IPS-NIHi7 (cell line): ENCODE data around the gene ABCC10.
"Not testable (repeated sequence)": the region's sequence is repeated elsewhere in the genome, so short reads cannot be mapped to it uniquely, and the experiment has no call there.

Source experiments
- DNase-seq: peaks from one replicate; pipeline ENCODE4 v3.0.0; 2012; ENCODE audit warnings: mixed read lengths; ENCODE audit errors: extremely low spot score

Gene ABCC10

GRCh38 chr6:43427406-43428111 lies at the start of gene ABCC10:
ABCC10 (plus strand) TSS chr6:43427541; CDS start chr6:43427979, 438 bp downstream.
- peak; percentile 98 for DNase-seq

GRCh38 chr6:43377710-43378229 lies 49.6 kb upstream of the ABCC10 start:
- no peak for DNase-seq

- DNase-seq = no peak
These were observed 48.7 kb upstream of the ABCC10 start for GRCh38 chr6:43378631-43379030.

GRCh38 chr6:43380858-43381257 lies 46.5 kb upstream of the ABCC10 start:
- not testable (repeated sequence) for DNase-seq

GRCh38 chr6:43383021-43383667 lies 44.2 kb upstream of the ABCC10 start:
- no peak for DNase-seq

GRCh38 chr6:43386492-43386891 lies 40.8 kb upstream of the ABCC10 start:
- no peak for DNase-seq

- DNase-seq = no peak
These were observed 37.5 kb upstream of the ABCC10 start for GRCh38 chr6:43389730-43390295.

- not testable (repeated sequence) for DNase-seq
These were observed 36.4 kb upstream of the ABCC10 start for GRCh38 chr6:43390753-43391439.

- DNase-seq = no peak
These were observed 35.8 kb upstream of the ABCC10 start for GRCh38 chr6:43391440-43392031.

GRCh38 chr6:43393133-43393532 lies 34.2 kb upstream of the ABCC10 start:
- not testable (repeated sequence) for DNase-seq

GRCh38 chr6:43393602-43394001 lies 33.7 kb upstream of the ABCC10 start:
- DNase-seq = no peak

- no peak for DNase-seq
These were observed 32.4 kb upstream of the ABCC10 start for GRCh38 chr6:43394982-43395381.

GRCh38 chr6:43395776-43396175 lies 31.6 kb upstream of the ABCC10 start:
- no peak for DNase-seq

GRCh38 chr6:43396408-43397149 lies 30.8 kb upstream of the ABCC10 start:
- no peak for DNase-seq

- DNase-seq = no peak
These were observed 27.3 kb upstream of the ABCC10 start for GRCh38 chr6:43399932-43400487.

- DNase-seq = no peak
These were observed 25.6 kb upstream of the ABCC10 start for GRCh38 chr6:43401730-43402129.

GRCh38 chr6:43402820-43403219 lies 24.5 kb upstream of the ABCC10 start:
- no peak for DNase-seq

- no peak for DNase-seq
These were observed 22.0 kb upstream of the ABCC10 start for GRCh38 chr6:43405354-43405753.

GRCh38 chr6:43407296-43407695 lies 20.0 kb upstream of the ABCC10 start:
- DNase-seq = no peak

- DNase-seq = no peak
These were observed 19.1 kb upstream of the ABCC10 start for GRCh38 chr6:43408259-43408658.

GRCh38 chr6:43410776-43411175 lies 16.6 kb upstream of the ABCC10 start:
- not testable (repeated sequence) for DNase-seq
